ENCODE results near the gene MELK. TPM values are rescaled to one million over a fixed set of nuclear protein-coding genes. Genes with fewer than 3 reads are reported as not detected.

MELK gene
- total RNA-seq, 1 experiment from 2014 or later: 63.2 TPM

DNA sequence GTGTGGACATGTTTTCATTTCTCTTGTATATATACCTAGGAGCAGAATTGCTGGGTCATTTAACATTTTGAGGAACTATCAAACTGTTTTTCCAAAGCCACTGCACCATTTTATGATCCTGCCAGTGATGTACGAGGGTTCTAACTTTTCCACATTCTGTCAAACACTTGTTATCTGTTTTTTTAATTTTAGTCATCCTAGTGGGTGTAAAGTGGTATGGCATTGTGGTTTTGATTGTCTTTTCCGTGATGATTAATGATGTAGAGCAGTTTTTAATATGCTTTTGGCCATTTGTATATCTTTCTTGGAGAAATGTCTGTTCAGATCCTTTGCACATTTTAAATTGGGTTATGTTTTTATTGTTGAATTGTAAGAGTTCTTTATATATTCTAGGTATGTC lies 107.0 kb downstream of the MELK start:
- ChIA-PET POLR2A (no interaction called here), CTCF (no interaction called here), RAD21 (ENCODE audit: low non-redundant PET in 1 of 2, low total read pairs in 2 of 2, uncharacterized antibody in 2 of 2, unreplicated experiment in 2 of 2) (no interaction called here)
- intact Hi-C loops (cut with micrococcal nuclease): no loop called here
- no peak for TF ChIP-seq RAD21 (IDR thresholded peaks at IDR 0.05; ENCODE audit: low read depth)
- no peak for TF ChIP-seq ZFX (IDR thresholded peaks at IDR 0.05)
- TF ChIP-seq ZNF274 (IDR thresholded peaks at IDR 0.05; ENCODE audit: low read depth, low read length): no peak
- no peak for TF ChIP-seq POLR2A (IDR thresholded peaks at IDR 0.05; ENCODE audit: borderline replicate concordance, extremely low read depth, insufficient read depth, insufficient read length)
- no peak for TF ChIP-seq POLR2AphosphoS5 (IDR thresholded peaks at IDR 0.05; ENCODE audit: low read depth, low read length)
- no peak for TF ChIP-seq EZH2 (IDR thresholded peaks at IDR 0.05)
- no peak for TF ChIP-seq YY1 (IDR thresholded peaks at IDR 0.05; ENCODE audit: extremely low read depth, insufficient replicate concordance, low read depth, low read length)
- no peak for TF ChIP-seq JUND (IDR thresholded peaks at IDR 0.05)
- no peak for TF ChIP-seq SIN3A (IDR thresholded peaks at IDR 0.05; ENCODE audit: low read depth)
- TF ChIP-seq, protein P1, sequence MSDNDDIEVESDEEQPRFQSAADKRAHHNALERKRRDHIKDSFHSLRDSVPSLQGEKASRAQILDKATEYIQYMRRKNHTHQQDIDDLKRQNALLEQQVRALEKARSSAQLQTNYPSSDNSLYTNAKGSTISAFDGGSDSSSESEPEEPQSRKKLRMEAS (IDR thresholded peaks at IDR 0.05): no peak
- no peak for TF ChIP-seq EZH2phosphoT487 (IDR thresholded peaks at IDR 0.05; ENCODE audit: borderline replicate concordance)
- TF ChIP-seq ELF1 (IDR thresholded peaks at IDR 0.05; ENCODE audit: borderline replicate concordance, low read depth): no peak
- TF ChIP-seq TCF7L2 (IDR thresholded peaks at IDR 0.05; ENCODE audit: borderline replicate concordance, extremely low read depth, insufficient read depth, insufficient read length): no peak
- Histone ChIP-seq H3K9ac (ENCODE audit: low read length) (no peak overlapping the region), H3K9me3 (ENCODE audit: control insufficient read depth in 1 of 2, insufficient read depth in 1 of 2, low read depth in 1 of 2, low read length in 2 of 2) (no peaks in the 10 kb centered on the region), H3K4me3 (replicated peaks in 1 of 2; ENCODE audit: low read depth in 1 of 2, low read length in 2 of 2) (no peak overlapping the region), H3K79me2 (ENCODE audit: insufficient read depth, low read length) (no peaks in the 10 kb centered on the region), H4K20me1 (ENCODE audit: insufficient read depth) (no peaks in the 10 kb centered on the region), H3K9me2 (ENCODE audit: insufficient read depth) (no peaks in the 10 kb centered on the region), H3K27ac (ENCODE audit: low read depth, low read length) (no peak overlapping the region), H3K4me2 (ENCODE audit: low read length) (no peak overlapping the region), H2AFZ (ENCODE audit: low read depth, low read length, poor library complexity, severe bottlenecking) (no peak overlapping the region), H3K27me3 (ENCODE audit: insufficient read depth, low read length) (no peaks in the 10 kb centered on the region), H3K4me1 (ENCODE audit: control insufficient read depth in 1 of 2, insufficient read depth in 2 of 2, low read length in 2 of 2) (no peaks in the 10 kb centered on the region), H3K36me3 (ENCODE audit: control insufficient read depth in 1 of 2, insufficient read depth in 2 of 2, low read length in 2 of 2) (peaks cover 14 to 19% of the 10 kb centered on the region in 2 experiments)
- BruUV-seq (replicated peaks): no TSS peak
- ATAC-seq: no peak
- no peak for DNase-seq (ENCODE audit: low read depth, low spot score)

DNA sequence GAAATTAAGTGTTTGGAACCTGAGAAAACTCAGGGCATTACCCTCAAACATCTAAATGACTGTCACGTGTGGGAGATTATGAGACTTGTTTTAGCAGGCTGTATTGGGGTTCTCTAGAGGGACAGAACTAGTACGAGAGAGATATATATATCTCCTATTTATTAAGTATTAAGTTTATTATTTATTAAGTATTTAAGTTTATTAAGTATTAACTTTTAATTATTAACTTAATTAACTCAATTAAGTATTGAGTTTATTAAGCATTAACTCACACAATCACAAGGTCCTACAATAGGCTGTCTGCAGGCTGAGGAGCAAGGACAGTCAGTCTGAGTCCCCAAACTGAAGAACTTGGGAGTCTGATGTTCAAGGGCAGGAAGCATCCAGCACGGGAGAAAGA lies 113.8 kb downstream of the MELK start:
- Histone ChIP-seq H3K9ac (ENCODE audit: low read length) (no peak overlapping the region), H3K27ac (ENCODE audit: low read depth, low read length) (no peak overlapping the region), H3K36me3 (ENCODE audit: control insufficient read depth in 1 of 2, insufficient read depth in 2 of 2, low read length in 2 of 2) (no peaks in the 10 kb centered on the region), H4K20me1 (ENCODE audit: insufficient read depth) (no peaks in the 10 kb centered on the region), H3K9me3 (ENCODE audit: control insufficient read depth in 1 of 2, insufficient read depth in 1 of 2, low read depth in 1 of 2, low read length in 2 of 2) (no peaks in the 10 kb centered on the region), H3K27me3 (ENCODE audit: insufficient read depth, low read length) (no peaks in the 10 kb centered on the region), H3K4me3 (replicated peaks in 1 of 2; ENCODE audit: low read depth in 1 of 2, low read length in 2 of 2) (no peak overlapping the region), H3K4me2 (ENCODE audit: low read length) (no peak overlapping the region), H2AFZ (ENCODE audit: low read depth, low read length, poor library complexity, severe bottlenecking) (no peak overlapping the region), H3K9me2 (ENCODE audit: insufficient read depth) (no peaks in the 10 kb centered on the region), H3K79me2 (ENCODE audit: insufficient read depth, low read length) (no peaks in the 10 kb centered on the region), H3K4me1 (ENCODE audit: control insufficient read depth in 1 of 2, insufficient read depth in 2 of 2, low read length in 2 of 2) (no peaks in the 10 kb centered on the region)
- CTCF ChIA-PET: no interaction called here
- RAD21 ChIA-PET (ENCODE audit: low non-redundant PET in 1 of 2, low total read pairs in 2 of 2, uncharacterized antibody in 2 of 2, unreplicated experiment in 2 of 2): no interaction called here
- no TSS peak for BruUV-seq (replicated peaks)
- intact Hi-C loops (cut with micrococcal nuclease): no loop called here
- DNase-seq (ENCODE audit: low read depth, low spot score) (no peak), ATAC-seq (no peak)
- POLR2A ChIA-PET: no interaction called here
- no peak for TF ChIP-seq ELF1 (IDR thresholded peaks at IDR 0.05; ENCODE audit: borderline replicate concordance, low read depth)
- TF ChIP-seq YY1 (IDR thresholded peaks at IDR 0.05; ENCODE audit: extremely low read depth, insufficient replicate concordance, low read depth, low read length): no peak
- no peak for TF ChIP-seq SIN3A (IDR thresholded peaks at IDR 0.05; ENCODE audit: low read depth)
- TF ChIP-seq SRF (IDR thresholded peaks at IDR 0.05; ENCODE audit: low read depth): no peak
- TF ChIP-seq RAD21 (IDR thresholded peaks at IDR 0.05; ENCODE audit: low read depth): no peak
- TF ChIP-seq, protein P2, sequence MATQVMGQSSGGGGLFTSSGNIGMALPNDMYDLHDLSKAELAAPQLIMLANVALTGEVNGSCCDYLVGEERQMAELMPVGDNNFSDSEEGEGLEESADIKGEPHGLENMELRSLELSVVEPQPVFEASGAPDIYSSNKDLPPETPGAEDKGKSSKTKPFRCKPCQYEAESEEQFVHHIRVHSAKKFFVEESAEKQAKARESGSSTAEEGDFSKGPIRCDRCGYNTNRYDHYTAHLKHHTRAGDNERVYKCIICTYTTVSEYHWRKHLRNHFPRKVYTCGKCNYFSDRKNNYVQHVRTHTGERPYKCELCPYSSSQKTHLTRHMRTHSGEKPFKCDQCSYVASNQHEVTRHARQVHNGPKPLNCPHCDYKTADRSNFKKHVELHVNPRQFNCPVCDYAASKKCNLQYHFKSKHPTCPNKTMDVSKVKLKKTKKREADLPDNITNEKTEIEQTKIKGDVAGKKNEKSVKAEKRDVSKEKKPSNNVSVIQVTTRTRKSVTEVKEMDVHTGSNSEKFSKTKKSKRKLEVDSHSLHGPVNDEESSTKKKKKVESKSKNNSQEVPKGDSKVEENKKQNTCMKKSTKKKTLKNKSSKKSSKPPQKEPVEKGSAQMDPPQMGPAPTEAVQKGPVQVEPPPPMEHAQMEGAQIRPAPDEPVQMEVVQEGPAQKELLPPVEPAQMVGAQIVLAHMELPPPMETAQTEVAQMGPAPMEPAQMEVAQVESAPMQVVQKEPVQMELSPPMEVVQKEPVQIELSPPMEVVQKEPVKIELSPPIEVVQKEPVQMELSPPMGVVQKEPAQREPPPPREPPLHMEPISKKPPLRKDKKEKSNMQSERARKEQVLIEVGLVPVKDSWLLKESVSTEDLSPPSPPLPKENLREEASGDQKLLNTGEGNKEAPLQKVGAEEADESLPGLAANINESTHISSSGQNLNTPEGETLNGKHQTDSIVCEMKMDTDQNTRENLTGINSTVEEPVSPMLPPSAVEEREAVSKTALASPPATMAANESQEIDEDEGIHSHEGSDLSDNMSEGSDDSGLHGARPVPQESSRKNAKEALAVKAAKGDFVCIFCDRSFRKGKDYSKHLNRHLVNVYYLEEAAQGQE (IDR thresholded peaks at IDR 0.05; ENCODE audit: low read depth): no peak
- no peak for TF ChIP-seq CEBPB (IDR thresholded peaks at IDR 0.05; ENCODE audit: low read depth)
- no peak for TF ChIP-seq EZH2phosphoT487 (IDR thresholded peaks at IDR 0.05; ENCODE audit: borderline replicate concordance)
- no peak for TF ChIP-seq TCF7L2 (IDR thresholded peaks at IDR 0.05; ENCODE audit: borderline replicate concordance, extremely low read depth, insufficient read depth, insufficient read length)
- TF ChIP-seq JUND (IDR thresholded peaks at IDR 0.05): no peak
